Transverse colon (tissue), 4 donors: Measurements from ENCODE around the gene MGMT.

Experiments used
- POLR2A ChIP-seq: fragments of 450-650 bp; IDR thresholded peaks from one replicate; pipeline ENCODE4 v1.6.1; 2016; ENCODE audit warnings: antibody characterized with exemption, mild to moderate bottlenecking, moderate library complexity
- POLR2AphosphoS5 ChIP-seq, 3 donors: sonication (generic); formaldehyde crosslinking; IDR thresholded peaks; one replicate each; pipeline ENCODE4 v1.6.1; 2016; ENCODE audit warnings: antibody characterized with exemption in 3 of 3
- TF ChIP-seq, protein P1 (sequence below), 5 experiments: fragments of 200-600 bp in 3 of 5; fragments of 450-650 bp in 2 of 5; sonication (generic) in 3 of 5; IDR thresholded peaks; 1 replicate in 2 of 5; 2 replicates in 3 of 5; pipeline ENCODE4 v1.5.1; 2016 to 2017; ENCODE audit warnings: antibody characterized with exemption in 5 of 5, inconsistent platforms in 3 of 5, mild to moderate bottlenecking in 2 of 5, moderate library complexity in 1 of 5

DNA sequence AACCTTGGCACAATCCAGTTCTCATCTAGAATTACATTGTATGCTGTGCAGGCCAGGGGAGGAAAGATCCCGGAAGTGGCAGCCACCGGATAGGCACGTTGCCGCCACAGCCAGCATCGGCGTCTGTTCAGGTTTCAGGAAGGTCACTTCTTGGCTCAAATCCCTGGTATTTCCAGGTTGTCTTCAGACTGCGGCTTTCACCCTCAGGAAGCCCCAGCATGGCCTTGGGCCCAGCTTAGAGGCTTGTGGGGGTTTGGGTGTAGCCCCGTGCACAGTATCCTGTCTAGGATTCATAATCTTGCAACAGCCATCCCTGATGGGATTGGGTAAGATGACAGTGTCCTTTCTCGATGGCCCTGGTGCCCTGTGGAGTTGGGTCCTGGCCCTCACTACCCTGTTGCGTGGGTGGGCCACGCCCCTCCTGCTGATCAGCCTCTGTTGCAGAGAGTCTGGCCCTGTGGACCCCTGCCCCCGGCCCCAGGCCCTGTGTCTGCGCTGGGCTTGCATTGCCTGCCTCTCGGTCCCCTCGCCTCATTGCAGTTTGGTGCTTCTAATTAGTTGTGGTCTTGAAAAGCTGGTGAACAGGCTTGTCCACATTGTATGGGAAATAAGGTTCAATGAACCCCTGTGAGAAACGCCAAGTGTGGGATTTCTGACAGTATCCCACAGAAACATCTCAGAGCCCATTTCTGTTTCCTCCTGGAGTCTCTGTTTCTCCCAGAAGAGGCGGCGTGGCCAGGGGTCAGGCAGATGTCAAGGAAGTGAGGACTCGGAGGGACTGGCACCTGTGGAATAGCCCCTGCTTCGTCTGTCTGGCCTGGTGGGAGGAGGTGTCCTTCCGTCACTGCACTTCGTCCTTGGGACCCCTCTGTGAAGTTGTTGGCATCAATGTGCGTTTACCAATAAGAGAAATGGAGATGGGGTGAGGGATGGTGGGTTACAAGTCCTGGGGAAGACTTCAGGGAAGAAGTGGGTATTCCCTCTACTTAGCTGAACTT lies 77.5 kb downstream of the MGMT start:
- TF ChIP-seq, protein P1, sequence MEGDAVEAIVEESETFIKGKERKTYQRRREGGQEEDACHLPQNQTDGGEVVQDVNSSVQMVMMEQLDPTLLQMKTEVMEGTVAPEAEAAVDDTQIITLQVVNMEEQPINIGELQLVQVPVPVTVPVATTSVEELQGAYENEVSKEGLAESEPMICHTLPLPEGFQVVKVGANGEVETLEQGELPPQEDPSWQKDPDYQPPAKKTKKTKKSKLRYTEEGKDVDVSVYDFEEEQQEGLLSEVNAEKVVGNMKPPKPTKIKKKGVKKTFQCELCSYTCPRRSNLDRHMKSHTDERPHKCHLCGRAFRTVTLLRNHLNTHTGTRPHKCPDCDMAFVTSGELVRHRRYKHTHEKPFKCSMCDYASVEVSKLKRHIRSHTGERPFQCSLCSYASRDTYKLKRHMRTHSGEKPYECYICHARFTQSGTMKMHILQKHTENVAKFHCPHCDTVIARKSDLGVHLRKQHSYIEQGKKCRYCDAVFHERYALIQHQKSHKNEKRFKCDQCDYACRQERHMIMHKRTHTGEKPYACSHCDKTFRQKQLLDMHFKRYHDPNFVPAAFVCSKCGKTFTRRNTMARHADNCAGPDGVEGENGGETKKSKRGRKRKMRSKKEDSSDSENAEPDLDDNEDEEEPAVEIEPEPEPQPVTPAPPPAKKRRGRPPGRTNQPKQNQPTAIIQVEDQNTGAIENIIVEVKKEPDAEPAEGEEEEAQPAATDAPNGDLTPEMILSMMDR (IDR thresholded peaks at IDR 0.05), result no peak
- no peak for TF ChIP-seq POLR2A
- no peak for TF ChIP-seq POLR2AphosphoS5 (IDR thresholded peaks at IDR 0.05)
